ENCODE results near the gene SERPINB11. TPM values are rescaled to one million over a fixed set of nuclear protein-coding genes. Genes with fewer than 3 reads are reported as not detected.
A peak's percentile ranks its signal among the peaks of the same experiment; 100 is the strongest.
"Not testable (repeated sequence)": the region's sequence is repeated elsewhere in the genome, so short reads cannot be mapped to it uniquely, and the experiment has no call there.

SERPINB11 gene
- total RNA-seq (2014; rRNA removed; shearing (Covaris generic)), result not detected in 2 replicates
- not detected in 2 replicates for polyA plus RNA-seq (2015; cell fraction: cytosol; rRNA removed)
- polyA plus RNA-seq (2015; cell fraction: nucleus; rRNA removed), result not detected in 2 replicates

DNA sequence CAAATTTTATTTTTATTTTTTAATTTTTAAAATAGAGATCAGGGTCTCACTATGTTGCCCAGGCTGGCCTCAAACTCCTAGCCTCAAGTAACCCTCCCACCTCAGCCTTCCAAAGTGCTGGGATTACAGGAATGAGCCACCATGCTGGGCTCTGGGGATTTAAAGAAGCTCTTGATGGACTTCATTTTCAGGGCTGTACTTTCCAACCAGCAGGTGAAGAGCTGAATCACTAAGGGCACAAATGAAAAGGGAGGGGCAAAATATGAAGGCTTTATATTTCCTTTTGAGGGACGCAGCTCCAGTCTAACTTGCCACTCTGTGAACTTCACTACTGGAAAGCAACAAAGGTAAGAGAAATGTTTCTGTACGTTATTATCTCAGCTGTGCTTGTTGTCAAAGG is at the start of gene SERPINB11:
TSS of gene SERPINB11 (plus strand) at position 301 of the 400 bp plus-strand sequence. CDS start 7,234 bp downstream, outside the sequence.
- DNase-seq (ENCODE audit: low read depth, low spot score), result no peak
- in situ Hi-C loops (cut with HindIII; ENCODE audit: low pct_unique_long_range_greater_than_20kb, low sequenced_read_pairs), result no loop called here

- in situ Hi-C loops (cut with HindIII; ENCODE audit: low pct_unique_long_range_greater_than_20kb, low sequenced_read_pairs); DNase-seq (ENCODE audit: low read depth, low spot score): not testable (repeated sequence)
Observed at GRCh38 chr18:63658920-63659319, 43.8 kb upstream of the SERPINB11 start.

DNA sequence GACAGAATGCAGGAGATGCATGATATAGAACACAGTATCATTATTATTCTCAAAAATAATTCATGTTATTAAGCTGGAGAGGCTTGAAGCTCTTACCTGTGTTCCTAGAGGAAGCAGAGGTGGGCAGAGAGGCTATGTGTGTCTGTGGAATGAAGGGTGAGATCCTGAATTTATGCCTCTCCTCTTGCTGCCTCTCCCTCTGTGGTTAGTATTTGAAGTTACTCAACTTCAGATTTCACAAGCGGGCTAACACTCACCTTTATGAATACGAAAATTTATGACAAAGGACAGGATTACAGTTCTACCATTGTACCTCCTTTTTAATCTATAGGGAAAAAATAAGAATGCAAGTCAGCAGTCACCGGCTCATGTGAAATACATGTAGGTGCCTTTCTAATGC is 41.0 kb upstream of the SERPINB11 start, which contains the start of gene SERPINB3:
TSS of gene SERPINB3 (minus strand) at position 144 of the 400 bp plus-strand sequence. CDS start 677 bp downstream, outside the sequence.
- in situ Hi-C loops (cut with HindIII; ENCODE audit: low pct_unique_long_range_greater_than_20kb, low sequenced_read_pairs), result not testable (repeated sequence)

DNA sequence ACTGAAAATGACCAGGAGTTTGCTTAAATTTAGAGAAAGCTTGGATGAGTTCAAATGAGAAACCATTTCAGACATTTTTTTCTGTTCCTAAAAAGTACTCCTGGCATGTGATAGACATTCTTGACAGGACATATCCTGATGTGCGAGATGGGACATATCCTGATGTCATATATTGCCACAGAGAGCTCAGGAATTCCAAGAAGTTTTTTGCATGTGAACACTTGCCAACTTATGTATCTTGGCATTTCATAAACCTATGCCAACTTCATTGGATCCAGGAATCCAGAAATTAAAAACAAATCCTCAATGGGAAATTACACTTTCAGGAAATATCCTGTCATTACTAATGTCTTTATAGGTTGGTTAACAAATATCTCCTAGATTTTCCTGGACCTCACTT is 38.2 kb upstream of the SERPINB11 start:
- DNase-seq (ENCODE audit: low read depth, low spot score), result no peak
- in situ Hi-C loops (cut with HindIII; ENCODE audit: low pct_unique_long_range_greater_than_20kb, low sequenced_read_pairs), result no loop called here

More for the DNA sequence above, 41.0 kb upstream of the SERPINB11 start, which contains the start of gene SERPINB3:
- not testable (repeated sequence) for DNase-seq (ENCODE audit: low read depth, low spot score)

GRCh38 chr18:63676526-63677323 is 26.0 kb upstream of the SERPINB11 start:
- DNase-seq (ENCODE audit: low read depth, low spot score), result peak; percentile 5
- in situ Hi-C loops (cut with HindIII; ENCODE audit: low pct_unique_long_range_greater_than_20kb, low sequenced_read_pairs), result no loop called here

DNA sequence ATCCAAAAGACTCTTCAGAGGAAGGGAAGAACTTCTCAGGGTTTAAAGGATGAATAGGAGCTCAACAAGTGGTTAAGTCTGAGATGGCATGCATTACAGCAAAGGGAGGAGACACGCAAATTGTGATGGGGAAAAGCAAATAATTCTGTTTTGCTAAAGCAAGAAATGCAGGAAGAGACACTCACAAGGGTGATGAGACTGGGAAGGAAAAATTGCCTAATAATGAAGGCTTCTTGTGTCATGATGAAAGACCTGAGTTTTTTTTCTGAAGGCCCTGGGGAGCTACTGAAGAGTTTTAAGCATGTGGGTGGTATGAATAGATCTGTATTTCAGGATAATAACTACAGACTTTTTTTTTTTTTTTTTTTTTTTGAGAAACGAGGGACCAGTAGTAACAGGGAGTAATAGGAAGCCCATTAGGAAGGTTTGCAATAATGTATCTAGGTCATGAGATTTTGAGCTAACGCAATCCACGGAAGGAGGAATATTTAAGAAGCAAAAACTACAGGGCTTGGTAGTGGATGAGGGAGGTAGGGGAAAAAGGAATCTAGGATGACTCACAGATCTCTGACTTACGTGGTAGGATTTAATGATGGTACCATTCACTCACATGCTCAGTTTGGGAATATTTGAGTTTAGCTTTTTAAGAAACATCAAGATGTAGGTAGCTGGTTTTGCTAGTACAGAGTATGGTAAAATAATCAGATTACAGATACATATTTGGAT is 25.1 kb upstream of the SERPINB11 start:
- in situ Hi-C loops (cut with HindIII; ENCODE audit: low pct_unique_long_range_greater_than_20kb, low sequenced_read_pairs), result no loop called here
- DNase-seq (ENCODE audit: low read depth, low spot score), result no peak

DNA sequence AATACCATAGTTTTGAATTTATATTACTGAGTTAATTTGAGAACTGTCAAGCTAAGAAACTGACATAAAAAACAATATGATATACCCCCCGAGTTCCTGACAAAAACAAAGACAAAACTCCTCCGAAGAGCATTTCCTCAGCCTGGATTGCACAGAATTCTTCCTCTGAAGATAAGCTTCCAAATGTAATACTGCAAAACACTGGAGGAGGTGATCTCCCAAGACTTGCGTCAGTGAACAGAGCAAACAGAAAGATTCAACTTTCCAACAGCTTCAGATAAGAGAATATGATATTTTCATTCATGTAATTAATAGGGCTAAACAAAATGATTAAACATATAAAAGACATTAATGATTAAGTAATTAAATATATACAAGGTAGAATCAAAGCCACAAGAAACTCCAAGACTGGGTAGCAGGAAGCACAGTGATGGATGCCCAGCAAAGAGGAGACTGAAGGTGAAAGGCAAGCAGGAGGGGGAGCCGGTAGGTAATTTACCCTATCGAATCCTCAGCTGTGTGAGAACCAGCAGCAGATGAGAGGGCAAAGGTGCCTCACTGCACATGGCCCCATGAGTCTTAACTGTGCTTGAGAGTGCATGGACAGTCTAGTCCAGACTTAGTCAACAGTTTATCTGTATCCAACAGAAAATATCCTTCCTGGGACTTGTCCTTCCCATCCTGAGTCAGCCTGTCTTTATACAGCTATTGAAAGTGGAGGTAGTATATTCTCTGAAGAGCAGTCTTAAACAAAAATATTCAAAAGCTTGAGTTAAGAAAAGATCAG is 22.7 kb upstream of the SERPINB11 start:
- in situ Hi-C loops (cut with HindIII; ENCODE audit: low pct_unique_long_range_greater_than_20kb, low sequenced_read_pairs), result no loop called here

DNA sequence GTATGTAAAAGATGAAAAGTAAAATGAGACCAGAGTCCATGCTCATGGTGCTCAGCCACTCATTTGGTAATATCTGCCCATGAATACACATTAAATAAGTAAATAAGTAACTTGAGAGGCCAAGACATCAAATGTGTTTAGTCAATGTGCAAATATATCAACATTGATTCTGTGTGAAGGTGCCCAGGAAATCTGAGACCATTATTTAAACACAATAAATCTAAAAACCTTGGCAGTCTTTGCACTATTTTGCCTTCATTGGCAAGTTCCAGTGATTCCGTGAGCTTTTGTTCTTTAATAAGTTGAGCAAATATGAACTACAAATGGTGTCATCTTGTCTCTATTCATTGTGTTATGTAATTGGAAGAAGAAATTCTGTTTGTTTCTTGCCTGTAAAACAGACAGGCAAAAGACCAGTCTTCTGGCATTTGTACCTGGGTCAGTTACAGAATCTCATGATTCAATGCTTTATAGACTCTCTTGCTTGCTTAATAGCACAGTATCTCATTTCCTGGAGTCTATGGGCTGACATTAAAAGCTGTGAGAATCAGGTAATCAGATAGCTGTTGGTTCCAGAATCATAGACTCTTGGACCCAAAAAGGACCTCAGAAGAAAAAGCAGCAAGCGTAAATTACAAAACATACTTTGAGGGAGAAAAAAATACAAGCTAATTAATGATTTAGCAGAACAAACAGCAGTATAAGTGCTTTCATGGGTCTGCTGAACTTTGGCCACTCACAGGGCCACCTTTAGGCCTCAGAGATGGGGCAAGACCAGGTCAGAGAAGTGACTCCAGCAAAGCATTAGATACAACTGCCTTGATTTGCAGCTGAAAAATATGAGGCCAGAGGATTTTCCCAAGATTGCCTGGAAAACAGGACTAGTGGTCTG is 21.1 kb upstream of the SERPINB11 start:
- DNase-seq (ENCODE audit: low read depth, low spot score), result no peak
- in situ Hi-C loops (cut with HindIII; ENCODE audit: low pct_unique_long_range_greater_than_20kb, low sequenced_read_pairs), result no loop called here

More for the DNA sequence above, 22.7 kb upstream of the SERPINB11 start:
- no peak for DNase-seq (ENCODE audit: low read depth, low spot score)

DNA sequence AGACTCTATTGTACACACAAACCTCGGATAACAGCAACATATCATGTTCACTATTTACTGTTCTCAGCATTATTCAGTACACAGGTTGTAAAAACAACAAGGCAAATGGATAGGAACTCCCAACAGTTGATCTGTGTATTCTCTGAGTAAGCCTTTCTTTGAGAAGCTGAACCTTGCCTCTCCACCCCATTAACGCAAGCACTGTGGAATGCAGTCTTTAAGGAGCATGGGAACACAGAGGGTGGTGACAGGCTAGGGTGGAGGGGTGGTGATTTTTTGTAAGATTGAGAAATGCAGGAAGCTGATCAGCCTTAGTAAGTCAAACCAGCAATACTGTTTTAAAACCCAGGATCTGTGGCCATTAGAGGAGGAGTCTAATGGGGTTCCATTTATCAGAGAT is 19.6 kb upstream of the SERPINB11 start:
- DNase-seq (ENCODE audit: low read depth, low spot score), result no peak
- in situ Hi-C loops (cut with HindIII; ENCODE audit: low pct_unique_long_range_greater_than_20kb, low sequenced_read_pairs), result no loop called here

GRCh38 chr18:63683890-63684289 is 18.9 kb upstream of the SERPINB11 start:
- DNase-seq (ENCODE audit: low read depth, low spot score), result no peak
- in situ Hi-C loops (cut with HindIII; ENCODE audit: low pct_unique_long_range_greater_than_20kb, low sequenced_read_pairs), result no loop called here

DNA sequence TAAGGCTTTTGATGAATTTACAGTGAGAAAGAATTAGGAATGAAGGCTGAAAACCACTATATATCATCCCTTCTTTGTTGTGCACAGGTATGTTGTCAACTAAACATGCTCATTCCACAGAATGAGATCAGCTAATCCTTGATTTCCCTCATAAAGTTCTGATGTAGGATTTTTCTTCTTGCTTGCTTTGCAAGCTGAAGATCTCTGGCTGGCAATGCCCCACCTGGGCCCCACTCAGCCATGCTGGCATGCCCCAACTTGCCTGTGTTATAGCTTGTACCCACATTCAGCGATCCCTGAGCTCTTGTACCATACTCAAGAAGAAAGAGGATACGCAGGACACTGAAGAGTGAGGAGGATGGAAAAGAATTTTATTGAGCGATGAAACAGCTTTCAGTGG is 18.0 kb upstream of the SERPINB11 start:
- in situ Hi-C loops (cut with HindIII; ENCODE audit: low pct_unique_long_range_greater_than_20kb, low sequenced_read_pairs), result no loop called here

DNA sequence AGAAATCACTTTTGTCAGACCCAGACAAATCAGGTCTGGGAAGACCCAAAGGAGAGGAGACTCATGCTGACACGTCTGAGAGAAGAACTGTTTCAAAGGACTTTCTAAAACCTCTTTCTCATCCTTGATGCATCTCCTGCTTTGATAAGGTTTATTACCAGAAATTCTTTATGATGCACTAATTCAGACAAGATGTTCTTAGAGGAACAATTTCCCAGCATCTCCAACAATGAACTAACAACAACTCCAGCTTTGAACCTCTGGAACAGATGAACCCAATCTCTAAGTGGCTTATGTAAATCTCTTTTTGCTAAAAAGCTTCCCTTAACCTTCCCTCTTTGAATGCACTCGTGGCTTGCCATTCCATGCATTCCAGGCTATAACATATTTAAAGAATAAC is 15.9 kb upstream of the SERPINB11 start:
- in situ Hi-C loops (cut with HindIII; ENCODE audit: low pct_unique_long_range_greater_than_20kb, low sequenced_read_pairs), result no loop called here

More for the DNA sequence above, 18.0 kb upstream of the SERPINB11 start:
- DNase-seq (ENCODE audit: low read depth, low spot score), result no peak

GRCh38 chr18:63689064-63689463 is 13.7 kb upstream of the SERPINB11 start:
- in situ Hi-C loops (cut with HindIII; ENCODE audit: low pct_unique_long_range_greater_than_20kb, low sequenced_read_pairs), result no loop called here
- no peak for DNase-seq (ENCODE audit: low read depth, low spot score)

More for the DNA sequence above, 15.9 kb upstream of the SERPINB11 start:
- DNase-seq (ENCODE audit: low read depth, low spot score), result no peak

- DNase-seq (ENCODE audit: low read depth, low spot score), result no peak
- in situ Hi-C loops (cut with HindIII; ENCODE audit: low pct_unique_long_range_greater_than_20kb, low sequenced_read_pairs), result no loop called here
Observed at GRCh38 chr18:63697097-63697660, 5.6 kb upstream of the SERPINB11 start.

GRCh38 chr18:63700501-63700900 is 2.3 kb upstream of the SERPINB11 start:
- in situ Hi-C loops (cut with HindIII; ENCODE audit: low pct_unique_long_range_greater_than_20kb, low sequenced_read_pairs), result no loop called here
- DNase-seq (ENCODE audit: low read depth, low spot score), result no peak

DNA sequence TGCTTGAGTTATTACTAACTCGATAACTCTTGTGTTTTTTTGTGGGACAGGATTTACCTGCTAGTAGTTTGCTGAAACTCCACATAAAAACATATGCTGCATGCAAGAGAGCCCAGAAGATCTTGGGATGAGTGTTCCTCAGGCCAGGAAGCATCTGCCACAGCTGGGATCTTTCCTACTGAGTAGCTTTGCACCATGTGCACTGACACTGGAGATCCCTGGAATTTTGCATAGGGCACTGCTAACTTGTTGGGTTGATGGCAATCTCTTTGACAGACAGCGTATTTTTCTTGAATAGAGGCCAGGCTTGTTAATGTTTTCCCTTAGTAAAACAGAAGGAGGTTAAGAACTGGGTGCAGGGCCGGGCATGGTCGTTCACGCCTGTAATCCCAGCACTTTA is 808 bp upstream of the SERPINB11 start:
- in situ Hi-C loops (cut with HindIII; ENCODE audit: low pct_unique_long_range_greater_than_20kb, low sequenced_read_pairs), result no loop called here
- DNase-seq (ENCODE audit: low read depth, low spot score), result no peak

Measured in SK-MEL-5 (cell line).